ENCODE measurements around the gene TBCE. TPM values are rescaled to one million over a fixed set of nuclear protein-coding genes. Genes with fewer than 3 reads are reported as not detected.
A peak's percentile ranks its signal among the peaks of the same experiment; 100 is the strongest.

Gene TBCE
- total and polyA plus RNA-seq, 2 donors (not counting 1 experiment from before 2014, with no cell fraction given), result 15.2 to 22.1 TPM

GRCh38 chr1:235324296-235324695 lies 42.9 kb upstream of the TBCE start:
- no CpG with 5 or more reads among the region's 5 CpGs for WGBS (ENCODE audit: insufficient coverage)
- Histone ChIP-seq H3K4me2 (replicated peaks; ENCODE audit: low read depth, low read length, poor library complexity, severe bottlenecking) (peak overlapping the region; percentile 75), H3K27me3 (replicated peaks in 1 of 4; ENCODE audit: control extremely low read depth in 1 of 4, control insufficient read depth in 3 of 4, insufficient read depth in 4 of 4, low read length in 3 of 4) (no peaks in the 10 kb centered on the region), H4K20me1 (ENCODE audit: control insufficient read depth, insufficient read depth, low read length, poor library complexity, severe bottlenecking) (peaks cover 79% of the 10 kb centered on the region), H3K9me3 (ENCODE audit: control extremely low read depth in 1 of 3, control insufficient read depth in 2 of 3, insufficient read depth in 1 of 3, low read length in 2 of 3) (no peaks in the 10 kb centered on the region), H3K27ac (ENCODE audit: low read length in 2 of 2) (peak overlapping the region in 1 of 2 donors; percentile 98), H3K36me3 (replicated peaks in 1 of 2; ENCODE audit: control extremely low read depth in 1 of 2, control insufficient read depth in 1 of 2, extremely low read depth in 1 of 2, insufficient read depth in 2 of 2, low read length in 1 of 2) (peaks cover 5 to 19% of the 10 kb centered on the region in 2 experiments), H2AFZ (ENCODE audit: insufficient read depth, low read depth, low read length, poor library complexity, severe bottlenecking) (no peak overlapping the region), H3K4me3 (ENCODE audit: control extremely low read depth in 1 of 5, extremely low read depth in 1 of 5, insufficient read depth in 1 of 5, low read depth in 2 of 5, low read length in 4 of 5) (peak overlapping the region in 1 of 5 experiments; percentile 73), H3K79me2 (ENCODE audit: control insufficient read depth, insufficient read depth, low read length) (peaks cover 89% of the 10 kb centered on the region), H3K4me1 (ENCODE audit: control insufficient read depth in 2 of 2, insufficient read depth in 2 of 2, low read length in 2 of 2) (peaks cover 28 to 39% of the 10 kb centered on the region in 2 donors), H3K9ac (ENCODE audit: low read length) (peak overlapping the region; percentile 21)
- no peaks in the 10 kb centered on the region for H3K9me3 Mint-ChIP-seq (ENCODE audit: insufficient read depth)
- H3K4me1 Mint-ChIP-seq, result peaks cover 51% of the 10 kb centered on the region
- H3K27ac Mint-ChIP-seq, result peak overlapping the region; percentile 42
- no peak for DNase-seq
- ChIA-PET CTCF (interaction anchor here (1.1 to 1.5 kb wide), 3 partner anchors 69 to 92 kb away, joined by 3 to 4 read pairs (median 4); no protein-coding TSS in a partner anchor), POLR2A (no interaction called here)
- TF ChIP-seq CTCF (IDR thresholded peaks at IDR 0.05) (no peak), EZH2 (IDR thresholded peaks at IDR 0.05; ENCODE audit: borderline replicate concordance, insufficient read depth, low read depth, low read length, poor library complexity, severe bottlenecking) (no peak)
- peak overlapping the region; percentile 99 for H3K4me3 Mint-ChIP-seq
- intact Hi-C loops (cut with micrococcal nuclease), result loop anchor here (10.0 kb wide), 1 partner anchor 1471 kb away; the partner anchor contains the start of gene MTR
- ATAC-seq (ENCODE audit: low read depth), result no peak
- H3K27me3 Mint-ChIP-seq, result no peaks in the 10 kb centered on the region

- ATAC-seq (ENCODE audit: low read depth) (no peak), DNase-seq (peak; percentile 38)
- Mint-ChIP-seq H3K27me3 (no peaks in the 10 kb centered on the region), H3K9me3 (ENCODE audit: insufficient read depth) (no peaks in the 10 kb centered on the region), H3K27ac (no peak overlapping the region), H3K4me3 (peak overlapping the region; percentile 99), H3K4me1 (peaks cover 49% of the 10 kb centered on the region)
- Histone ChIP-seq H3K4me2 (replicated peaks; ENCODE audit: low read depth, low read length, poor library complexity, severe bottlenecking) (peak overlapping the region; percentile 75), H3K79me2 (ENCODE audit: control insufficient read depth, insufficient read depth, low read length) (peaks cover 89% of the 10 kb centered on the region), H3K36me3 (replicated peaks in 1 of 2; ENCODE audit: control extremely low read depth in 1 of 2, control insufficient read depth in 1 of 2, extremely low read depth in 1 of 2, insufficient read depth in 2 of 2, low read length in 1 of 2) (peaks cover 5 to 14% of the 10 kb centered on the region in 2 experiments), H2AFZ (ENCODE audit: insufficient read depth, low read depth, low read length, poor library complexity, severe bottlenecking) (no peak overlapping the region), H4K20me1 (ENCODE audit: control insufficient read depth, insufficient read depth, low read length, poor library complexity, severe bottlenecking) (peaks cover 75% of the 10 kb centered on the region), H3K9ac (ENCODE audit: low read length) (peak overlapping the region; percentile 21), H3K27me3 (replicated peaks in 1 of 4; ENCODE audit: control extremely low read depth in 1 of 4, control insufficient read depth in 3 of 4, insufficient read depth in 4 of 4, low read length in 3 of 4) (no peaks in the 10 kb centered on the region), H3K27ac (ENCODE audit: low read length in 2 of 2) (peak overlapping the region in 1 of 2 donors; percentile 98), H3K4me3 (ENCODE audit: control extremely low read depth in 1 of 5, extremely low read depth in 1 of 5, insufficient read depth in 1 of 5, low read depth in 2 of 5, low read length in 4 of 5) (peak overlapping the region in 4 of 5 experiments; percentile 15 to 86 (median 46)), H3K9me3 (ENCODE audit: control extremely low read depth in 1 of 3, control insufficient read depth in 2 of 3, insufficient read depth in 1 of 3, low read length in 2 of 3) (no peaks in the 10 kb centered on the region), H3K4me1 (ENCODE audit: control insufficient read depth in 2 of 2, insufficient read depth in 2 of 2, low read length in 2 of 2) (peaks cover 37 to 48% of the 10 kb centered on the region in 2 donors)
- ChIA-PET CTCF (interaction anchor here (0.7 to 1.5 kb wide), 5 partner anchors 67 to 978 kb away, joined by 3 to 4 read pairs (median 4); no protein-coding TSS in a partner anchor), POLR2A (interaction anchor here (0.6 kb wide), 1 partner anchor 22 kb away, joined by 3 read pairs; no protein-coding TSS in a partner anchor)
- intact Hi-C loops (cut with micrococcal nuclease), result loop anchor here (5.0 to 10.0 kb wide), 4 partner anchors 92 to 1470 kb away; partner anchors contain the start of genes IRF2BP2 and MTR
- TF ChIP-seq EZH2 (IDR thresholded peaks at IDR 0.05; ENCODE audit: borderline replicate concordance, insufficient read depth, low read depth, low read length, poor library complexity, severe bottlenecking) (no peak), CTCF (IDR thresholded peaks at IDR 0.05) (no peak)
- 0% methylated on average over 1 of the region's 3 CpGs for WGBS (ENCODE audit: insufficient coverage)
Measured at GRCh38 chr1:235325139-235325538, 42.1 kb upstream of the TBCE start.

Measured in B cell (primary cell).